GM23338 (cell line): ENCODE measurements around the gene TMEM150C.

Source experiments
- CREB1 ChIP-seq: fragments of 250-450 bp; sonication (Bioruptor Pico); IDR thresholded peaks from 2 replicates; pipeline ENCODE4 v1.5.0; 2020; ENCODE audit warnings: low read depth, mild to moderate bottlenecking, moderate library complexity
- CTCF ChIP-seq, 2 experiments: fragments of 200-600 bp in 1 of 2; sonication (generic) in 1 of 2; conservative IDR thresholded peaks; 2 replicates each; pipeline versions ENCODE4 v1.5.1 to v1.6.1; 2016 to 2017; ENCODE audit warnings: antibody characterized with exemption in 2 of 2, low read depth in 2 of 2, mild to moderate bottlenecking in 2 of 2, moderate library complexity in 1 of 2
- EZH2 ChIP-seq: fragments of 200-600 bp; sonication (generic); IDR thresholded peaks from one replicate; pipeline ENCODE4 v1.8.0; 2017; ENCODE audit warnings: antibody characterized with exemption, mild to moderate bottlenecking, low read depth; ENCODE audit not compliant: unreplicated experiment
- EZH2phosphoT487 ChIP-seq: fragments of 200-600 bp; sonication (generic); IDR thresholded peaks from one replicate; pipeline ENCODE4 v1.8.1; 2018; ENCODE audit warnings: antibody characterized with exemption; ENCODE audit not compliant: unreplicated experiment
- JUNB ChIP-seq: IDR thresholded peaks from one replicate; pipeline ENCODE4 v1.6.1; 2016; ENCODE audit warnings: antibody characterized with exemption; ENCODE audit not compliant: unreplicated experiment
- NANOG ChIP-seq: IDR thresholded peaks from 2 replicates; pipeline ENCODE4 v1.6.1; 2016; ENCODE audit warnings: antibody characterized with exemption, borderline replicate concordance
- POLR2AphosphoS5 ChIP-seq: IDR thresholded peaks from 2 replicates; pipeline ENCODE4 v1.6.1; 2016; ENCODE audit warnings: antibody characterized with exemption, low read depth
- STAT1 ChIP-seq: IDR thresholded peaks from one replicate; pipeline ENCODE4 v1.6.1; 2016; ENCODE audit warnings: antibody characterized with exemption; ENCODE audit not compliant: unreplicated experiment
- ZNF114 ChIP-seq: fragments of 250-450 bp; sonication (Bioruptor Pico); IDR thresholded peaks from 2 replicates; pipeline ENCODE4 v1.5.0; 2020; ENCODE audit warnings: mild to moderate bottlenecking, moderate library complexity
- ZNF331 ChIP-seq: fragments of 250-450 bp; sonication (Bioruptor Pico); IDR thresholded peaks from 2 replicates; pipeline ENCODE4 v1.5.0; 2020; ENCODE audit warnings: low read depth, mild to moderate bottlenecking, moderate library complexity
- TF ChIP-seq, protein P1 (sequence below): IDR thresholded peaks from 2 replicates; pipeline ENCODE4 v1.6.1; 2016; ENCODE audit warnings: antibody characterized with exemption
- TF ChIP-seq, protein P2 (sequence below): IDR thresholded peaks from one replicate; pipeline ENCODE4 v1.6.1; 2018; ENCODE audit warnings: antibody characterized with exemption; ENCODE audit not compliant: unreplicated experiment
- TF ChIP-seq, protein P3 (sequence below): fragments of 250-450 bp; sonication (Bioruptor Pico); IDR thresholded peaks from 2 replicates; pipeline ENCODE4 v1.5.0; 2020; ENCODE audit warnings: mild to moderate bottlenecking, moderate library complexity

DNA sequence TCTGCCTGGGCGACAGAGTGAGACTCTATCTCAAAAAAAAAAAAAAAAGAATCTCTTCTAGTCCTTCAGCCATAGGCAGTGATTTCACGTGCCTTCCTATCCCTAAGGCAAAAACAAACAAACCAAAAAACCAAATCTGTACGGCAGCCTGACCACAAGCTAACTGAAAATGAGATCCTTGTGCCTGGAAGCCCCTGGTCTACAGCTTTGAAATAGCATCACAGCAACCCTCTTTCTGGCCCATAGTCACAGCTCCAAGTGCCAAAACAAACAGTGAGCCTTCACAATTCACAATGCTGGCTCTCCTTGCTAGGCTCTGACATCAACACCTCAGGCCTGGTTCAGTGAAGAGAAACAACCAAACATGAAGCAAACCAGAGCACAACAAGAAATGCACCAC lies 46.1 kb downstream of the TMEM150C start:
- TF ChIP-seq CTCF (conservative IDR thresholded peaks at IDR 0.05; ENCODE audit: low read depth in 2 of 2) (no peak), POLR2AphosphoS5 (no peak), EZH2phosphoT487 (no peak), EZH2 (no peak), JUNB (no peak), CREB1 (CRISPR knock-in tag) (no peak), ZNF114 (CRISPR knock-in tag) (no peak), ZNF331 (no peak), NANOG (no peak), STAT1 (no peak)
- TF ChIP-seq, protein P1, sequence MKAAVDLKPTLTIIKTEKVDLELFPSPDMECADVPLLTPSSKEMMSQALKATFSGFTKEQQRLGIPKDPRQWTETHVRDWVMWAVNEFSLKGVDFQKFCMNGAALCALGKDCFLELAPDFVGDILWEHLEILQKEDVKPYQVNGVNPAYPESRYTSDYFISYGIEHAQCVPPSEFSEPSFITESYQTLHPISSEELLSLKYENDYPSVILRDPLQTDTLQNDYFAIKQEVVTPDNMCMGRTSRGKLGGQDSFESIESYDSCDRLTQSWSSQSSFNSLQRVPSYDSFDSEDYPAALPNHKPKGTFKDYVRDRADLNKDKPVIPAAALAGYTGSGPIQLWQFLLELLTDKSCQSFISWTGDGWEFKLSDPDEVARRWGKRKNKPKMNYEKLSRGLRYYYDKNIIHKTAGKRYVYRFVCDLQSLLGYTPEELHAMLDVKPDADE: no peak
- TF ChIP-seq, protein P2, sequence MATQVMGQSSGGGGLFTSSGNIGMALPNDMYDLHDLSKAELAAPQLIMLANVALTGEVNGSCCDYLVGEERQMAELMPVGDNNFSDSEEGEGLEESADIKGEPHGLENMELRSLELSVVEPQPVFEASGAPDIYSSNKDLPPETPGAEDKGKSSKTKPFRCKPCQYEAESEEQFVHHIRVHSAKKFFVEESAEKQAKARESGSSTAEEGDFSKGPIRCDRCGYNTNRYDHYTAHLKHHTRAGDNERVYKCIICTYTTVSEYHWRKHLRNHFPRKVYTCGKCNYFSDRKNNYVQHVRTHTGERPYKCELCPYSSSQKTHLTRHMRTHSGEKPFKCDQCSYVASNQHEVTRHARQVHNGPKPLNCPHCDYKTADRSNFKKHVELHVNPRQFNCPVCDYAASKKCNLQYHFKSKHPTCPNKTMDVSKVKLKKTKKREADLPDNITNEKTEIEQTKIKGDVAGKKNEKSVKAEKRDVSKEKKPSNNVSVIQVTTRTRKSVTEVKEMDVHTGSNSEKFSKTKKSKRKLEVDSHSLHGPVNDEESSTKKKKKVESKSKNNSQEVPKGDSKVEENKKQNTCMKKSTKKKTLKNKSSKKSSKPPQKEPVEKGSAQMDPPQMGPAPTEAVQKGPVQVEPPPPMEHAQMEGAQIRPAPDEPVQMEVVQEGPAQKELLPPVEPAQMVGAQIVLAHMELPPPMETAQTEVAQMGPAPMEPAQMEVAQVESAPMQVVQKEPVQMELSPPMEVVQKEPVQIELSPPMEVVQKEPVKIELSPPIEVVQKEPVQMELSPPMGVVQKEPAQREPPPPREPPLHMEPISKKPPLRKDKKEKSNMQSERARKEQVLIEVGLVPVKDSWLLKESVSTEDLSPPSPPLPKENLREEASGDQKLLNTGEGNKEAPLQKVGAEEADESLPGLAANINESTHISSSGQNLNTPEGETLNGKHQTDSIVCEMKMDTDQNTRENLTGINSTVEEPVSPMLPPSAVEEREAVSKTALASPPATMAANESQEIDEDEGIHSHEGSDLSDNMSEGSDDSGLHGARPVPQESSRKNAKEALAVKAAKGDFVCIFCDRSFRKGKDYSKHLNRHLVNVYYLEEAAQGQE: no peak
- TF ChIP-seq, protein P3, sequence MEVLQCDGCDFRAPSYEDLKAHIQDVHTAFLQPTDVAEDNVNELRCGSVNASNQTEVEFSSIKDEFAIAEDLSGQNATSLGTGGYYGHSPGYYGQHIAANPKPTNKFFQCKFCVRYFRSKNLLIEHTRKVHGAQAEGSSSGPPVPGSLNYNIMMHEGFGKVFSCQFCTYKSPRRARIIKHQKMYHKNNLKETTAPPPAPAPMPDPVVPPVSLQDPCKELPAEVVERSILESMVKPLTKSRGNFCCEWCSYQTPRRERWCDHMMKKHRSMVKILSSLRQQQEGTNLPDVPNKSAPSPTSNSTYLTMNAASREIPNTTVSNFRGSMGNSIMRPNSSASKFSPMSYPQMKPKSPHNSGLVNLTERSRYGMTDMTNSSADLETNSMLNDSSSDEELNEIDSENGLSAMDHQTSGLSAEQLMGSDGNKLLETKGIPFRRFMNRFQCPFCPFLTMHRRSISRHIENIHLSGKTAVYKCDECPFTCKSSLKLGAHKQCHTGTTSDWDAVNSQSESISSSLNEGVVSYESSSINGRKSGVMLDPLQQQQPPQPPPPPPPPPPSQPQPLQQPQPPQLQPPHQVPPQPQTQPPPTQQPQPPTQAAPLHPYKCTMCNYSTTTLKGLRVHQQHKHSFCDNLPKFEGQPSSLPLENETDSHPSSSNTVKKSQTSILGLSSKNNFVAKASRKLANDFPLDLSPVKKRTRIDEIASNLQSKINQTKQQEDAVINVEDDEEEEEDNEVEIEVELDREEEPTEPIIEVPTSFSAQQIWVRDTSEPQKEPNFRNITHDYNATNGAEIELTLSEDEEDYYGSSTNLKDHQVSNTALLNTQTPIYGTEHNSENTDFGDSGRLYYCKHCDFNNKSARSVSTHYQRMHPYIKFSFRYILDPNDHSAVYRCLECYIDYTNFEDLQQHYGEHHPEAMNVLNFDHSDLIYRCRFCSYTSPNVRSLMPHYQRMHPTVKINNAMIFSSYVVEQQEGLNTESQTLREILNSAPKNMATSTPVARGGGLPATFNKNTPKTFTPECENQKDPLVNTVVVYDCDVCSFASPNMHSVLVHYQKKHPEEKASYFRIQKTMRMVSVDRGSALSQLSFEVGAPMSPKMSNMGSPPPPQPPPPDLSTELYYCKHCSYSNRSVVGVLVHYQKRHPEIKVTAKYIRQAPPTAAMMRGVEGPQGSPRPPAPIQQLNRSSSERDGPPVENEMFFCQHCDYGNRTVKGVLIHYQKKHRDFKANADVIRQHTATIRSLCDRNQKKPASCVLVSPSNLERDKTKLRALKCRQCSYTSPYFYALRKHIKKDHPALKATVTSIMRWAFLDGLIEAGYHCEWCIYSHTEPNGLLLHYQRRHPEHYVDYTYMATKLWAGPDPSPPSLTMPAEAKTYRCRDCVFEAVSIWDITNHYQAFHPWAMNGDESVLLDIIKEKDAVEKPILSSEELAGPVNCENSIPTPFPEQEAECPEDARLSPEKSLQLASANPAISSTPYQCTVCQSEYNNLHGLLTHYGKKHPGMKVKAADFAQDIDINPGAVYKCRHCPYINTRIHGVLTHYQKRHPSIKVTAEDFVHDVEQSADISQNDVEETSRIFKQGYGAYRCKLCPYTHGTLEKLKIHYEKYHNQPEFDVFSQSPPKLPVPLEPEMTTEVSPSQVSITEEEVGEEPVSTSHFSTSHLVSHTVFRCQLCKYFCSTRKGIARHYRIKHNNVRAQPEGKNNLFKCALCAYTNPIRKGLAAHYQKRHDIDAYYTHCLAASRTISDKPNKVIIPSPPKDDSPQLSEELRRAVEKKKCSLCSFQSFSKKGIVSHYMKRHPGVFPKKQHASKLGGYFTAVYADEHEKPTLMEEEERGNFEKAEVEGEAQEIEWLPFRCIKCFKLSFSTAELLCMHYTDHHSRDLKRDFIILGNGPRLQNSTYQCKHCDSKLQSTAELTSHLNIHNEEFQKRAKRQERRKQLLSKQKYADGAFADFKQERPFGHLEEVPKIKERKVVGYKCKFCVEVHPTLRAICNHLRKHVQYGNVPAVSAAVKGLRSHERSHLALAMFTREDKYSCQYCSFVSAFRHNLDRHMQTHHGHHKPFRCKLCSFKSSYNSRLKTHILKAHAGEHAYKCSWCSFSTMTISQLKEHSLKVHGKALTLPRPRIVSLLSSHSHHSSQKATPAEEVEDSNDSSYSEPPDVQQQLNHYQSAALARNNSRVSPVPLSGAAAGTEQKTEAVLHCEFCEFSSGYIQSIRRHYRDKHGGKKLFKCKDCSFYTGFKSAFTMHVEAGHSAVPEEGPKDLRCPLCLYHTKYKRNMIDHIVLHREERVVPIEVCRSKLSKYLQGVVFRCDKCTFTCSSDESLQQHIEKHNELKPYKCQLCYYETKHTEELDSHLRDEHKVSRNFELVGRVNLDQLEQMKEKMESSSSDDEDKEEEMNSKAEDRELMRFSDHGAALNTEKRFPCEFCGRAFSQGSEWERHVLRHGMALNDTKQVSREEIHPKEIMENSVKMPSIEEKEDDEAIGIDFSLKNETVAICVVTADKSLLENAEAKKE (CRISPR knock-in tag): no peak
